NCI-H345 treated with DMSO at 0.1 percent for 48 hours (cell line): ENCODE results near the gene TLK2.
"Not testable (repeated sequence)": the region's sequence is repeated elsewhere in the genome, so short reads cannot be mapped to it uniquely, and the experiment has no call there.

Experiments used
- DNase-seq: peaks from one replicate; lab custom pipeline; 2025; ENCODE audit not compliant: unreplicated experiment; lab: John Stamatoyannopoulos, UW

Gene TLK2

DNA sequence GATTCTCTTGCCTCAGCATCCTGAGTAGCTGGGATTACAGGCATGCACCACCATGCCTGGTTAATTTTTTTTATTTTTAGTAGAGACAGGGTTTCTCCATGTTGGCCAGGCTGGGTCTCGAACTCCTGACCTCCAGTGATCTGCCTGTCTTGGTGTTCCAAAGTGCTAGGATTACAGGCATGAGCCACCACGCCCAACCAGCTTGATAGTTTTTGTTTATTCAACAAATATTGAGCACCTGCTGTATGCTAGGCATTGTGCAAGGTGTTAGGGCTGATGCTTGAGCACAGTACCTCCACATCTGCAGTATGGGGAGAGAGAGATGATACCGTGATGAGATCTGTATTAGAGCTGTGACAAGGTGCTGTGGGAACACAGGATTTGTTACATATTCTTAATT is 3.9 kb downstream of the TLK2 start:
- DNase-seq, result not testable (repeated sequence)

DNA sequence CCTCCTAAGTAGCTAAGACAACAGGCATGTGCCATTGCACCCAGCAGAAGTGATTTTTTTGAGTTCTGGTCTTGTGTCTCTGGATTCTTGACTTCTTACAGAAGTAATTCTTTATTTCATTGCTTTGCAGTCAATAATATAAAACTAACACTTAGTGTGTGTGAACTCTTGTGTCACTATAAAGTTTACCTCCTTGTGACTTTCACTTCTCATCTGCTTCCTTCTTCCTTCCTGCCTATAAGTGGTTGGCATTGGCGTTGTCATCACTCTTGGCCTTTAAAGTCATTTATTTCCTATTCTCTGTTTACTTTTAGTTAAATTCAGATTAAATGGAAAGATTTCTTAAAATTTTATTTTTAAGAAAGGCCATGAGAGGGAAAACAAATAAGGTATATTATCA is 12.4 kb downstream of the TLK2 start:
- not testable (repeated sequence) for DNase-seq

DNA sequence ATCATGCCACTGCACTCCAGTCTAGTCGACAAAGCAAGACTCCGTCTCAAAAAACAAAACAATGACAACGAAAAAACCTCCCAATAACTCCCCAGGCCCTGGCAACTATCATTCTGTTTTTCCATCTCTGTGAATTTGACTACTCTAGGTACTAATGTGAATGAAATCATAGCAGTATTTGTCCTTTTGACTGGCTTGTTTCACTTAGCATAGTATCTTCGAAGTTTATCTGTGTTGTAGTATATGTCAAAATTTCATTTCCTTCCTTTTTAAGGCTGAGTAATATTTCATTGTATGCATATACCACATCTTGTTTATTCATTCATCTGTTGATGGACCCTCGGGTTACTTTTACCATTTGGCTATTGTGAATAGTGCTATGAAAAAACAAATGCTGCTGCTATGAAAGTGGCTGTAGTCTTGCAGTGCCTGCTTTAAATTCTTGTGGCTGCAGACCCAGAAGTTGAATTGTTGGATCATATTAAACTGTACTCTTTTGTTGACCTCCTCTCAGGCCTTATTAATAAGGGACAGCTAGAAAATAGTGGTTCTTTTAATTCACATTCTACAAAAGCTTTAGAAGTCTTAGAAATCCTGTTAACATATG is 14.5 kb downstream of the TLK2 start:
- DNase-seq, result not testable (repeated sequence)

DNA sequence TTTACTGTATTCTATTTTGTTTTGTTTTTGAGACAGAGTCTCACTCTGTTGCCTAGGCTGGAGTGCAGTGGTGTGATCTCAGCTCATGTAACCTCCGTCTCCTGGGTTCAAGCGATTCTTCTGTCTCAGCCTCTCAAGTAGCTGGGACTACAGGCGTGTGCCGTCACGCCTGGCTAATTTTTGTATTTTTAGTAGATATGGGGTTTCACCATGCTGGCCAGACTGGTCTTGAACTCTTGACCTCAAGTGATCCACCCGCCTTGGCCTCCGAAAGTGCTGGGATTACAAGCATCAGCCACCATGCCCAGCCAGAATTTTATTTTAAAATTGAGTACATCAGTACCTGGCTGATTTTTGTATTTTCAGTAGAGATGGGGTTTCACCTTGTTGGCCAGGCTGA is 15.4 kb downstream of the TLK2 start:
- not testable (repeated sequence) for DNase-seq

DNA sequence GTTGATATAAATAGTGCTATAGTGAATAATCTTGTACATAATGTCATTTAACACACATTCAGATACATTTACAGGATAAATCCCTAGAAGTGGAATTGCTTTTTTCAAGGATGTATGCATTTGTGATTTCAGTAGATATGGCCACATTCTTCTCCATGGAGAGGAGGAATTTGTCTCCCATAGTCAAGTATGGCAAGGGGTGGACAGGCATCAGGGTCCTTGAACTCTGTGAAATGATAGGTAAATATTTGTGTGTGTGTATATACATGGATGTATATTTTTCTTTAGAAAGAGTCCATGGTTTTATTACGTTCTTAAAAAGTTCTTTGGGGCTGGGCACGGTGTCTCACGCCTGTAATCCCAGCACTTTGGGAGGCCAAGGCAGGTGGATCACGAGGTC is 17.7 kb downstream of the TLK2 start:
- not testable (repeated sequence) for DNase-seq

DNA sequence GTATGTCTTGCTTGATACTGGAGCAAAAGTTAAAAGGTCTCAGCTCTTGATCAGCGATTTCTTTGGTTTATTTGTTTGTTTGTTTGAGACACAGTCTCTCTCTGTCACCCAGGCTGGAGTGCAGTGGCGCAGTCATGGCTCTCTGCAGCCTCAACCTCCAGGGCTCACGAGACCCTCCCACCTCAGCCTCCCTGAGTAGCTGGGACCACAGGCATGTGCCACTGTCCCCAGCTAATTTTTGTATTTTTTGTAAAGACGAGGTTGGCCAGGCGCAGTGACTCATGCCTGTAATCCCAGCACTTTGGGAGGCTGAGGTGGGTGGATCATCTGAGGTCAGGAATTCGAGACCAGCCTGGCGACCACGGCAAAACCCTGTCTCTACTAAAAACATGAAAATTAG is 20.2 kb downstream of the TLK2 start:
- not testable (repeated sequence) for DNase-seq

DNA sequence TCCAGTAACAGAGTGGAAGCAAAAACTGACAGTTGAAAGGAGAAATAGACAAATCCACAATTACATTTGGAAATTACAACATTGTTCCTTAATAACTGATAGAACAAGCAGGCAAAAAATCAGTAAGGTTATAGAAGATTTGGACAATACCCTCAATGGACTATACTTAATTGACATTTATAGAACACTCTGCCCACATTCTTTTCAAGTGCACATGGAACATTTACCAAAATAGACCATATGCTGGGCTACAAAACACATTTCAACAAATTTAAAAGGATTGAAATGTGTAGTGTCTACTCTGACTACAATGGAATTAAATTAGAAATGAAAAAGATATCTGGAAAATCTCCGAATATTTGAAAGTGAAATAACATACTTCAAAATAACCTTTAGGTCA is 21.8 kb downstream of the TLK2 start:
- not testable (repeated sequence) for DNase-seq

DNA sequence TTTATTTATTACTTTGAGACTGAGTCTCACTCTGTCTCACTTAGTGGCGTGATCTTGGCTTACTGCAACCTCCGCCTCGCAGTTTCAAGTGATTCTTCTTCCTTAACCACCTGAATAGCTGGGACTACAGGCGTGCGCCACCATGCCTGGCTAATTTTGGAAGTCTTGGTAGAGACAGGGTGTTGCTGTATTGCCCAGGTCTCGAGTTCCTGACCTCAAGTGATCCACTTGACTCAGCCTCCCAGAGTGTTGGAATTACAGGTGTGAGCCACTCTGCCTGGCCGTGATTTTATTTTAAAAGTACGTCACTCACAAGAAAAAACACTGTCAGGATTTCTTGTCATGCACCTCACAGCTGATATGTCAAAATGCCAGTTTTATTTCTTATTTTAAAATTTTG is 26.2 kb downstream of the TLK2 start:
- DNase-seq, result not testable (repeated sequence)

DNA sequence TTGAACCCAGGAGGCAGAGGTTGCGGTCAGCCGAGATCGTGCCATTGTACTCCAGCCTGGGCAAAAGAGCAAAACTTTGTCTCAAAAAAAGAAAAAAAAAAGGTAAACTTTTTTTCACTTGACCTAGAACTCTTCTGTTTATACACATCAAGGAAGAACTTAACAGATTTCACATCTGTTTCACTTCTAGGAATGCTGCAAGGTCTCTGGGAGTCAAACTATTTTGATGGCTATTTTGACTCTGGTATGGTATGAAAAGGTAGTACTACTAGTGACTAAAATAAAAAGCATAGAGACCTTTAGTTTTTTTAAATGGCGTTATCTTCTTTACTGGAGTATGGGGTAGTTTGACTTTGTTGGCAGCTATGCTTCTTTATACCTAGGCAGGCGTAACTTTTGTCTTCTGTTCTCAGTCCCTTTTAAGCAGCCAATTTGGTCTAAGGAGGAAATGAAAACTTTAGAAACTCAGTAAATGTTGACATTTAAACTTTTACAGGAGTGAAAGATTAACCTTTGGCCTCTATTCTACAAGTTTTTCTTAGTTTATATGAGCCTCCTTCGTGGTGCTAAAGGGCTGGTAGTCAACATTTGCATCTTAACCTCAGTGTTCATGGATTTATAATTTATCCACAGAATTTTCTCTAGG is 28.7 kb downstream of the TLK2 start:
- not testable (repeated sequence) for DNase-seq

DNA sequence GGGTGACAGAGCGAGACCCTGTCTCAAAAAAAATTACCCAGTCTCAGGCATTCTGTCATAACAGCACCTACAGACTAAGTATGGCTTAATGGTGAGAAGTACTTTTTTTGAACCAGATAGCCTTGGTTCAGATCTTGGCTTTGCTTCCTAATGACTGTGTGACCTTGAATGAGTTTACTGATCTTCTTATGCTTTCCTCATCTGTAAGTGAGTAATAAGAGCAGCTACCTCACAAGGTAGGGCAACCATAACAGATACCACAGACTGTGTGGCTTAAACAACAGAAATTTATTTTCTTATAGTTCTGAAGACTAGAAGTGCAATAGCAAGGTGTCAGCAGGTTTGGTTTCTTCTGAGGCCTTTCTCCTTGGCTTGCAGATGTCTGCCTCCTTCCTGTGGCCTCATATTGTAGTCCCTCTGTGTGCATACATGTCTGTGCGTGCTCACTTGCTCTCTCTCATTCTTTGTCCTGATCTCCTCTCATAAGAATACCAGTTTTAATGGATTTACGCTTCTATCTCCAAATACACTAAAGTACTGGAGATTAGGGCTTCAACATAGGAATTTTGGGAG is 31.7 kb downstream of the TLK2 start:
- DNase-seq, result not testable (repeated sequence)

DNA sequence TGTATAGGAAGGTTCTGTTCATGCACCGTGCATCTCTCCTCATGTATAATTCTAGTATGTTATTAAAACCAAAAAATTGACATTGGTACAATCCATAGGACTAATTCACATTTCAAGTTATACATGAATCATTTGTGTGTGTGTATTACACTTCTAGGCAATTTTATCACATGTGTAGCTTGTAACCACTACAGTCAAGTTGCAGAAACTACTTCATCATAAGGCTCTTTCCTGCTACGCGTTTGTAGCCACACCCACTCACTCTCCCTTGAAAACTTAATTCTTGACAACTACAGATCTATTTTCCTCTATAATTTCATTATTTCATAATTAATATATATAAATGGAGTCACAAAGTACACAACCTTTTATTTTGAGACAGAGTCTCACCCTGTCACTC is 32.4 kb downstream of the TLK2 start:
- DNase-seq, result not testable (repeated sequence)

DNA sequence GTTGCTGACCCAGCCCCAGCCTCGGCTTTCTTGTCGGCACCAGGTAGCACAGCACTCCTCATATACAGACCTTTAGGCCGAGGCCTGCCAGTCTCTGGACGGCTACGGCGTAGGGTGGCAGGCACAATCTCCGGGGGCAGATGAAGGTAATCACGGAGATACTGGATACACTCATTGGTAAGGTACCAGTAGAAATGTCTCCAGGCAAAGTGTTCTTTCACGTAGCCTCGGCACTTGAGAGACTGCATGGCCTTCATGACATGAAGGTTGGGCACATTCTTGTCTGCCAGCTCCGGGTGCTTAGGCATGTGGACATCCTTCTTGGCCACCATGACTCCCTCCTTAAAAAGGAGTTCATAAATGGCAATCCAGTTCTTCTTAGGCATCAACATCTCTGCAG is 37.8 kb downstream of the TLK2 start:
- not testable (repeated sequence) for DNase-seq

DNA sequence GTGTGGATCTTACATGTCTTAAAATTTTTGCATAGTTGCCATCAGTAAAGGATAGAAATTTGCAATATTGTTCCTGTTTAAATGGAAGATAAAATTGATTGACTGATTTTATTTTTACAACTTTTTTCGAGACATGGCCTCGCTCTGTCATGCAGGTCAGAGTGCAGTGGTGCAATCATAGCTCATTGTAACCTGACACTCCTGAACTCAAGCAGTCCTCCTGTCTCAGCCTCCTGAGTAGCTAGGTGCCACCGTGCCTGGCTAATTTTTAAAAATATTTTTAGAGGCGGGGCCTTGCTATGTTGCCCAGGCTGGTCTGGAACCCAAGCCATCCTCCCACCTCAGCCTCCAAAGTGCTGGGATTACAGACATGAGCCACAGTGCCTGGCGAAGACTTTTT is 42.7 kb downstream of the TLK2 start:
- not testable (repeated sequence) for DNase-seq

DNA sequence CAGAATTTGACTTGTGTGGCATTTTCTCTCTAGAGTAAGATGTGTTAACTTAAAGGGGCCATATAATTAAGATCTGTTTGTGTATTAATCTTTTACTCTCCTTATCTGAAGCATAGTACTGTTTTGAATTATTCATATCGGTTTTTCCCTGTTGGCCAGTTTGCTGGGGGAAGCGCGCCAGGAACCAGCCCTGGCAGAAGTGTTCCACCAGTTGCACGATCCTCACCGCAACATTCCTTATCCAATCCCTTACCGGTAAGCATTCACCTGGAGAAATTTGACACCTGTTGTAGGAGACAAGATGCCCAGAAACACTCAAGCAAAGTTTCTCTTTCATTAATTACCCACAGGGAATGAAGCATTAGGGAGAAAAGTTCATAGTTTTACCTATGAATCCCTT is 45.5 kb downstream of the TLK2 start:
- not testable (repeated sequence) for DNase-seq

DNA sequence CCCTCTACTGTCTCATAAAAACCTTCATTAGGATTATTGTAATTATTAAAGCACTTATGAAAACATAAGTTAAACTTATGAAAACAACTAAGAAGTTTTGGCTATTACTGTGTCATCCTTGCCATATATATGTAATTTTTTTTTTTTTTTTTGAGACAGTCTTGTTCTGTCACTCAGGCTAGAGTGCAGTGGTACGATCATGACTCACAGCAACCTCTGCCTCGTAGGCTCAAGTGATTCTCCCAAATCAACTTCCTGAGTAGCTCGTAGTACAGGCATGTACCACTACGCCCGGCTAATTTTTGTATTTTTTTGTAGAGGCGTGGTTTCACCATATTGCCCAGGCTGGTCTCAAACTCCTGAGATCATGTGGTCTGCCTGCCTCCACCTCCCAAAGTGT is 46.7 kb downstream of the TLK2 start:
- DNase-seq, result not testable (repeated sequence)

DNA sequence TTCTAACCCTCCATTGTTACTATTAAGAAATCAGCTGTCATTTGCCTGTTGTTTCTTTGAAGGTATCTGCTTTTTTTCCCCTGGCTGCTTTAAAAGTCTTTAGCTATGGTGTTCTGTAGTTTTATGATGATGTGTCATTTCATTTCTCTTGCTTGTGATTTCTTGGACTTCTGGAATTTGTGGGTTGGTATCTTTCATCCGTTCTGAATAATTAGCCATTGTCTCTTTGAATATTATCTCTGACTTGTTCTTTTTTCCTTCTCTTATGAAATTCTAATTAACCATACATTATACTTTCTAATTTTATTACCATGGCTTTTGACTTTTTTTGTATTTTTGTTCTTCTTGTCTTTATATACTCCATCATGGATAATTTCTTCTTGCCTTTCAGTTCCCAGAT is 52.3 kb downstream of the TLK2 start:
- DNase-seq, result not testable (repeated sequence)

DNA sequence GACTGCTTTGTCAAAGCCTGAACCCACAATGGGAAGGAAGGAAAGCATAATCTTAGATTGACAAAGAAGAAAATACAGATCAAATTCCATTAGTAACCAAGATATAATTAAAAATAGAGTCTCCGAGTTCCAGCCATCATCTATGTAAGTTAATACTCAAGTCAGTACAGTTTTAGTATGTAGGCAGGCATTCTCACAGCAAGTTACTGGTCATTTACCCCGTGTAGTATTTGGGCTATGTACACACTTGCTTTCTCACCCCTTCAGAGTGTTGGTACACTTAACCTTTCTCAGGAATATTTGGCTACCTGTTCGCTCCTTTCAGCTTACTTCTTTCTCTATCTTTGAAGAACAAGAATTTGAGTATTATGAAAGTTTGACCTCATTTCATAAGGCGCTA is 57.9 kb downstream of the TLK2 start:
- not testable (repeated sequence) for DNase-seq

DNA sequence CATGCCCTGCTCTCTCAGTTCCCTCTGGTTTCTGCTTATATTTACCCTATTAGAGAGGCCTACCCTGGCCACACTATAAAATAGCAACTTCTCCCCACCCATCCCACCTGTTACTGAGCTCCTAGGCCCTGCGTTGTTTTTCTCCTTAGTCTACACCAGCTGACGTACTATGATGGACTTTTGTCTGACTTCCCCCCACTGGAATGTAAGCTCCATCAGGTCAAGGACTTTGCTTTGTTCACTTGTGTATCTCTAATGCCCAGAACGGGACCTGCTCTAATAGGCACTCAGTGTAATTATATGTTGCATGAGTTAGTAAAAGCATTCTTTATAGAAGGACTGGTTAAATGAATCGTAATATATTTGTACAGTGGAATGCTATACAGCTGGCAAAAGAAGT is 62.4 kb downstream of the TLK2 start:
- not testable (repeated sequence) for DNase-seq

DNA sequence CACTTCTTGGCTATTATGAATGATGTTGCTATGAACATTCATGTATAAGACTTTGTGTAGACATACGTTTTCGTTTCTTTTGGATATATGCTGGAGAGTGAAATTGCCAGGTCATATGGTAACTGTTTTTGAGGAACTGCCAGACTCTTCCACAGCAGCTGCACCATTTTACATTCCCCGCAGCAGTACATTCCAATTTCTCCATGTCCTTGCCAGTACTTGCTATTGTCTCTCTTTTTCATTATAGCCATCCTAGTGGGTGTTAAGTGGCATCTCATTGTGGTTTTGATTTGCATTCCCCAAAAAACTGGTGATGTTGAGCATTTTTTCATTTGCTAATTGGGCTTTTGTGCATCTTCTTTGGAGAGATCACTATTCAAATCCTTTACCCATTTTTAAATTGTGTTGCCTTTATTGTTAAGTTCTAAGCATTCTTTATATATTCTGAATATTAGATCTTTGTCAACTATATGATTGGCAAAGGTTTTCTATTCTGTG is 64.7 kb downstream of the TLK2 start:
- not testable (repeated sequence) for DNase-seq

DNA sequence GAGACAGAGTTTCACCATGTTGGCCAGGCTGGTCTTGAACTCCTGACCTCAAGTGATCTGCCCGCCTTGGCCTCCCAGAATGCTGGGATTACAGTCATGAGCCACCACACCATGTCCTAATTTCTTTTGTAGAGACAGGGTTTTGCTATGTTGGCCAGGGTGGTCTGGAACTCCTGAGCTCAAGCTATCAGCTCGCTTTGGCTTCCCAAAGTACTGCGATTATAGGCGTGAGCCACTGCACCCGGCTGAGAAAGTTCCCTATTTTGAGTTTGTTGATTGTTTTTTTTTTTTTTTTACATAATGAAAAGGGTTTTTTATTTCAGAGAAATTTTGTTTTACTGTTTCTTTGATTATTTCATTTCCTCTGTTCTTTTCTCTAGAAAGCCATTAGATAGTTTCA is 67.4 kb downstream of the TLK2 start:
- DNase-seq, result not testable (repeated sequence)

DNA sequence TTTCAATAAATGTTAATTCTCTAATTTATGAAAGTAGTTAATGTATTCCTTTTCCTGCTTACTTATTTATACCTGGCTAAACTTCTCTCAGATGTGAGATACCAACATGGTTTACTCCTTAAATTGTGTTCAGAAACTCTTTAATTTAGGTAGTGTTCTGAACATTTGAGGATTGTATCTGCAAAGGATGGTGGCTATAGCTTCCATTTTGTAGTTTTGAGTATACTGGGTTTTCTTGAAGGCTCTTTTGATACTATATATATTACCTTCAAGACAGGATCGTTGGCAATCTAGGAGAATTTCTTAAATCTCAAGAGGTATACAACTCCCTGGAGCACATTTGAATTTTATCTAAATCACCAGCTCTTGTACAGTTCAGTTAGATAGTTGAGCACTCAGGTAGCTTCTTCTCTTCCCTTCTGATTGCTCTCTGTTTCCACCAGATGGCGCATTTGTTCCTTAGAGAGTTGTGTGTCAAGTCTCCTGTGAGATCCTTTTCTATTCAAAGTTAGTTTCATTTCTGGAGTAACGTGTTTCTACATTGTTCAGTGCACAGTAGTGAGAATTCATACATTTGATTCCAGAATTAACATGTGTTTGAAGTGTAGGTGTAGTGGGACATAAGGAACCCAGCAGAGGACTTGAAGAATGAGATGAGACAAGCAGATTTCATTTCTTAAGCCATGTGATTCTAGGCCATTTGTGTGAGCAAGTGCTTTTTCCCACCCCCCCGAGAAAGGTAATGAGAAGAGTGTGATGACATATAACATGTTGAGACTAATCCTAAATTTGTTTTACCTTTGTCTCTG is 74.4 kb downstream of the TLK2 start:
- not testable (repeated sequence) for DNase-seq
